Activated CD4-positive, alpha-beta T cell treated with anti-CD3 and anti-CD28 coated beads for 1 hour (primary cell): Measurements from ENCODE around the gene SLC12A3.

Source experiments
- DNase-seq: peaks from one replicate; pipeline ENCODE4 v3.0.0-alpha.2; 2020

The SLC12A3 gene

GRCh38 chr16:56895813-56896212 is 30.8 kb downstream of the SLC12A3 start:
- DNase-seq = no peak

GRCh38 chr16:56896244-56896643 is 31.2 kb downstream of the SLC12A3 start:
- DNase-seq = no peak

- no peak for DNase-seq
Observed at GRCh38 chr16:56897026-56897799, 32.2 kb downstream of the SLC12A3 start.

GRCh38 chr16:56898847-56899246 is 33.8 kb downstream of the SLC12A3 start:
- DNase-seq = no peak

- DNase-seq = no peak
Observed at GRCh38 chr16:56903866-56904265, 38.9 kb downstream of the SLC12A3 start.

GRCh38 chr16:56907401-56907800 is 42.4 kb downstream of the SLC12A3 start:
- DNase-seq = no peak

- no peak for DNase-seq
Observed at GRCh38 chr16:56909527-56909979, 44.5 kb downstream of the SLC12A3 start.

- DNase-seq = no peak
Observed at GRCh38 chr16:56910112-56910511, 45.1 kb downstream of the SLC12A3 start.

GRCh38 chr16:56910654-56911539 is 45.9 kb downstream of the SLC12A3 start:
- no peak for DNase-seq

GRCh38 chr16:56911771-56912571 is 47.0 kb downstream of the SLC12A3 start:
- DNase-seq = no peak

GRCh38 chr16:56912746-56913708 is 48.0 kb downstream of the SLC12A3 start:
- DNase-seq = no peak

- DNase-seq = no peak
Observed at GRCh38 chr16:56914896-56915295, 49.9 kb downstream of the SLC12A3 start.

- DNase-seq = no peak
Observed at GRCh38 chr16:56915336-56916119, 50.5 kb downstream of the SLC12A3 start.

- no peak for DNase-seq
Observed at GRCh38 chr16:56916571-56917403, 51.8 kb downstream of the SLC12A3 start.

GRCh38 chr16:56918467-56919012 is 53.5 kb downstream of the SLC12A3 start:
- no peak for DNase-seq

GRCh38 chr16:56919099-56919800 is 54.2 kb downstream of the SLC12A3 start:
- DNase-seq = no peak

- DNase-seq = no peak
Observed at GRCh38 chr16:56921571-56921970, 56.6 kb downstream of the SLC12A3 start.

GRCh38 chr16:56923481-56924091 is 58.6 kb downstream of the SLC12A3 start:
- no peak for DNase-seq

GRCh38 chr16:56927471-56927870 is 62.5 kb downstream of the SLC12A3 start:
- no peak for DNase-seq
